Measurements from ENCODE around the gene MTFP1.

DNA sequence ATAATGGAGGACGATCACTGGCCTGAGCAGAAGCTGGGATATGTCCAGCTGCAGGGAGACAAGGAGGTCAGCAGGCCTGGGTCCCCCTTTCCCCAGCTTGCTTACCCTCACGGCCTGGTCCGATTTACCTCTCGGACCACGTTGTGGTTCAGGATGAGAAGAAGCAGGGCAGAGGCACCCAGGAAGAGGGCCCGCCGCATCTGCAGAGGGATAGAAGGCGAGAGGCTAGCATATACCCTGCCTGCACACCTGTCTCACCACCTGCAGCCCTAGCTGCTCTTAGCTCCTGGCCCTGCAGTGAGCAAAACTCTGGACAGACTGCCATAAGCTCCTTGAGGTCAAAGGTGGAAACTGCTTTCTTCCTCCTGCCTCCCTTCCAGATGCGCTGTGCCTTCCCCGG is 39.6 kb upstream of the MTFP1 start:
- TF ChIP-seq CTCF (IDR thresholded peaks at IDR 0.05 in 8 of 11, conservative IDR thresholded peaks at IDR 0.05 in 3 of 11) (no peak), POLR2A (IDR thresholded peaks at IDR 0.05) (no peak), POLR2AphosphoS5 (IDR thresholded peaks at IDR 0.05) (no peak)

All from spleen (tissue), 7 donors.